Nephron progenitor cell (in vitro differentiated cells): ENCODE results near the gene FAM163B.

Source experiments
- DNase-seq: peaks from one replicate; pipeline ENCODE4 v3.0.0; 2021
- H3K27ac Mint-ChIP-seq: 2 replicates; pipeline ENCODE4 v1.8.0; 2021; ENCODE audit warnings: mild to moderate bottlenecking, moderate library complexity, mixed read lengths
- H3K27me3 Mint-ChIP-seq: 2 replicates; pipeline ENCODE4 v1.8.0; 2021; ENCODE audit warnings: mild to moderate bottlenecking, low read depth, mixed read lengths; ENCODE audit not compliant: poor library complexity
- H3K36me3 Mint-ChIP-seq: 2 replicates; pipeline ENCODE4 v1.8.0; 2021; ENCODE audit warnings: low read depth, mixed read lengths
- H3K4me1 Mint-ChIP-seq: 2 replicates; pipeline ENCODE4 v1.8.0; 2021; ENCODE audit warnings: mixed read lengths
- H3K4me3 Mint-ChIP-seq: 2 replicates; pipeline ENCODE4 v1.8.0; 2021; ENCODE audit warnings: mild to moderate bottlenecking, moderate library complexity, mixed read lengths
- H3K9me3 Mint-ChIP-seq: 2 replicates; pipeline ENCODE4 v1.8.0; 2021; ENCODE audit warnings: mild to moderate bottlenecking, moderate library complexity, mixed read lengths
- CTCF ChIP-seq: fragments of 200-600 bp; sonication (generic); IDR thresholded peaks from 2 replicates; pipeline ENCODE4 v1.5.0; 2021; ENCODE audit warnings: antibody characterized with exemption

The FAM163B gene

GRCh38 chr9:133645021-133645765 lies 36.0 kb upstream of the FAM163B start:
- H3K4me3 Mint-ChIP-seq = no peak overlapping the region
- peaks cover 13% of the 10 kb centered on the region for H3K27me3 Mint-ChIP-seq
- no peaks in the 10 kb centered on the region for H3K36me3 Mint-ChIP-seq
- H3K27ac Mint-ChIP-seq = no peak overlapping the region
- TF ChIP-seq CTCF = no peak
- peaks cover 25% of the 10 kb centered on the region for H3K4me1 Mint-ChIP-seq
- no peaks in the 10 kb centered on the region for H3K9me3 Mint-ChIP-seq
- DNase-seq = no peak

- no peaks in the 10 kb centered on the region for H3K9me3 Mint-ChIP-seq
- H3K27me3 Mint-ChIP-seq = peaks cover 8% of the 10 kb centered on the region
- no peak overlapping the region for H3K4me3 Mint-ChIP-seq
- no peak for TF ChIP-seq CTCF
- peaks cover 20% of the 10 kb centered on the region for H3K4me1 Mint-ChIP-seq
- no peaks in the 10 kb centered on the region for H3K36me3 Mint-ChIP-seq
- no peak overlapping the region for H3K27ac Mint-ChIP-seq
- DNase-seq = no peak
These were observed 35.0 kb upstream of the FAM163B start for GRCh38 chr9:133643978-133644760.

GRCh38 chr9:133643362-133643755 lies 34.2 kb upstream of the FAM163B start:
- Mint-ChIP-seq H3K27me3 (peaks cover 6% of the 10 kb centered on the region), H3K36me3 (no peaks in the 10 kb centered on the region), H3K9me3 (no peaks in the 10 kb centered on the region), H3K27ac (no peak overlapping the region), H3K4me3 (no peak overlapping the region), H3K4me1 (peaks cover 23% of the 10 kb centered on the region)
- TF ChIP-seq CTCF = no peak
- DNase-seq = no peak

- peaks cover 8% of the 10 kb centered on the region for H3K27me3 Mint-ChIP-seq
- no peak overlapping the region for H3K4me3 Mint-ChIP-seq
- no peak overlapping the region for H3K27ac Mint-ChIP-seq
- TF ChIP-seq CTCF = no peak
- no peak for DNase-seq
- no peaks in the 10 kb centered on the region for H3K9me3 Mint-ChIP-seq
- H3K4me1 Mint-ChIP-seq = peaks cover 28% of the 10 kb centered on the region
- no peaks in the 10 kb centered on the region for H3K36me3 Mint-ChIP-seq
These were observed 33.6 kb upstream of the FAM163B start for GRCh38 chr9:133642708-133643361.

GRCh38 chr9:133641861-133642595 lies 32.8 kb upstream of the FAM163B start:
- Mint-ChIP-seq H3K27me3 (peaks cover 11% of the 10 kb centered on the region), H3K27ac (no peak overlapping the region), H3K4me3 (no peak overlapping the region), H3K9me3 (no peaks in the 10 kb centered on the region), H3K36me3 (no peaks in the 10 kb centered on the region), H3K4me1 (peaks cover 28% of the 10 kb centered on the region)
- DNase-seq = no peak
- no peak for TF ChIP-seq CTCF
